Thyroid gland (tissue), 4 donors: ENCODE measurements around the gene CNPPD1. TPM values are rescaled to one million over a fixed set of nuclear protein-coding genes. Genes with fewer than 3 reads are reported as not detected.
A peak's percentile ranks its signal among the peaks of the same experiment; 100 is the strongest.

Experiments used
- DNase-seq, 2 donors: peaks; one replicate each; pipeline ENCODE4 v3.0.0-alpha.2; 2019
- H3K27ac ChIP-seq, 3 donors: fragments of 200-600 bp; sonication (generic); 1 replicate in 2 of 3; 2 replicates in 1 of 3; pipeline ENCODE4 v1.5.1; 2016 to 2019; ENCODE audit warnings: mild to moderate bottlenecking in 1 of 3, moderate library complexity in 1 of 3
- H3K27me3 ChIP-seq: fragments of 200-600 bp; sonication (generic); one replicate; pipeline ENCODE4 v1.5.1; 2019
- H3K36me3 ChIP-seq, 2 donors: fragments of 200-600 bp; sonication (generic); one replicate each; pipeline ENCODE4 v1.5.1; 2016 to 2019
- H3K4me1 ChIP-seq, 2 donors: fragments of 200-600 bp; sonication (generic); one replicate each; pipeline ENCODE4 v1.5.1; 2017 to 2019
- H3K4me3 ChIP-seq, 3 donors: fragments of 200-600 bp; sonication (generic); replicated peaks in 1 of 3; 1 replicate in 2 of 3; 2 replicates in 1 of 3; pipeline ENCODE4 v1.5.1; 2016; ENCODE audit warnings: mild to moderate bottlenecking in 1 of 3
- H3K9me3 ChIP-seq: fragments of 200-600 bp; sonication (generic); one replicate; pipeline ENCODE4 v1.5.1; 2017
- POLR2A ChIP-seq, 2 donors: fragments of 450-650 bp; IDR thresholded peaks; one replicate each; pipeline ENCODE4 v1.6.1; 2017; ENCODE audit warnings: antibody characterized with exemption in 2 of 2, mild to moderate bottlenecking in 2 of 2, moderate library complexity in 1 of 2
- WGBS, 2 donors: methylation state at CpG; one replicate each; pipeline ENCODE4 v1.1.5; 2017; 5-methylcytosine and 5-hydroxymethylcytosine counted together
- intact Hi-C: fragments of 100-400 bp; cut with DNase I; formaldehyde crosslinking; loops from one replicate; pipeline ENCODE4 v1.15.1; 2023
- total RNA-seq, 4 donors: library from RNA; depleted of rRNA; stranded (reverse); fragments of >200 nt; gene quantifications; one replicate each; pipeline ENCODE4 v1.2.3, GENCODE V29; 2016
- TF ChIP-seq, protein P1 (sequence below), 6 experiments: fragments of 200-600 bp in 3 of 6; fragments of 450-650 bp in 3 of 6; sonication (generic) in 3 of 6; IDR thresholded peaks; one replicate each; pipeline ENCODE4 v1.5.1; 2016 to 2019; ENCODE audit warnings: antibody characterized with exemption in 6 of 6, mild to moderate bottlenecking in 2 of 6, inconsistent platforms in 1 of 6, moderate library complexity in 1 of 6

The CNPPD1 gene
- total RNA-seq, 4 donors from 2014 or later, result 48.2 to 115 (median 65.0) TPM

DNA sequence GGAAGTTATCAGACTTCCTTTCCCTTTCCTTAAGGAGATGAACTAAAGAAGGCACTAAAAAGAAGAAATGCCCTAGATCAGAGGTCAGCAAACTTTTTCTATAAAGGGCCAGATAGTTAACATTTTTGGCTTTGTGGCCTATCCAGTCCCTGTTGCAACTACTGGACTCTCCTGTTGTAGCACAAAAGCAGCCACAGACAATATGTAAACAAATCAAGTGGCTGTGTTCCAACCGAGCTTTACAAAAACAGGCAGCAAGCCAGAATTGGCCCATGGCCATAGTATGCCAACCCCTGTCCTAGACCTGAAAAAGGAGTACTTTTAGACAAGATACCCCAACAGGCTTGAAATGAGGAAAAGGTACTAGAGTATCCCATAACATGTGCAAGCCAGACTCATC is 27.1 kb downstream of the CNPPD1 start:
- intact Hi-C loops, result no loop called here
- 0 to 8% methylated on average over 1 of the region's 1 CpG for WGBS, 2 donors

DNA sequence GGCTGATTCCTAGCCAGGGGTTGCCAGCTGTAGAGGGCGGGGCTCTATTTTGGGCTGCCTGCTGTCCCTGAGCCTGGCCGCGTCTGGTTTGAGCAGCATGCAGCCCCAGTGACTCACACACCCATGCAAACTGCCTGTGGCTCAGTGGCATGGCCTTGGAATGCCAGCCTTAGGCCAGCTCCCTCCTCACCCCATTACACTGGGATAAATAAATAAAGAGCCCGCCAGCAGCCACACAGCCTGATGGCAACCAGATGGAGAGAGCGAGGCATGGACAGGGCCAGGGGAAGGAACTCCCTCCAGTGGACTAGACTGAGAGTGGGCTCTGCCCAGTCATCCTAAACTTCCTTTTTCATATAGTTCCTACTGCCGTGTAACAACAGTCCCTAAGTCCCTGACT is 34.4 kb downstream of the CNPPD1 start:
- WGBS, 2 donors, result 95 to 98% methylated on average over 6 of the region's 6 CpGs
- intact Hi-C loops, result no loop called here
- H3K27me3 ChIP-seq, result no peaks in the 10 kb centered on the region
- H3K36me3 ChIP-seq, result peaks cover 14 to 15% of the 10 kb centered on the region in 2 donors
- no peaks in the 10 kb centered on the region for H3K9me3 ChIP-seq
- no peaks in the 10 kb centered on the region for H3K4me1 ChIP-seq
- TF ChIP-seq, protein P1, sequence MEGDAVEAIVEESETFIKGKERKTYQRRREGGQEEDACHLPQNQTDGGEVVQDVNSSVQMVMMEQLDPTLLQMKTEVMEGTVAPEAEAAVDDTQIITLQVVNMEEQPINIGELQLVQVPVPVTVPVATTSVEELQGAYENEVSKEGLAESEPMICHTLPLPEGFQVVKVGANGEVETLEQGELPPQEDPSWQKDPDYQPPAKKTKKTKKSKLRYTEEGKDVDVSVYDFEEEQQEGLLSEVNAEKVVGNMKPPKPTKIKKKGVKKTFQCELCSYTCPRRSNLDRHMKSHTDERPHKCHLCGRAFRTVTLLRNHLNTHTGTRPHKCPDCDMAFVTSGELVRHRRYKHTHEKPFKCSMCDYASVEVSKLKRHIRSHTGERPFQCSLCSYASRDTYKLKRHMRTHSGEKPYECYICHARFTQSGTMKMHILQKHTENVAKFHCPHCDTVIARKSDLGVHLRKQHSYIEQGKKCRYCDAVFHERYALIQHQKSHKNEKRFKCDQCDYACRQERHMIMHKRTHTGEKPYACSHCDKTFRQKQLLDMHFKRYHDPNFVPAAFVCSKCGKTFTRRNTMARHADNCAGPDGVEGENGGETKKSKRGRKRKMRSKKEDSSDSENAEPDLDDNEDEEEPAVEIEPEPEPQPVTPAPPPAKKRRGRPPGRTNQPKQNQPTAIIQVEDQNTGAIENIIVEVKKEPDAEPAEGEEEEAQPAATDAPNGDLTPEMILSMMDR (IDR thresholded peaks at IDR 0.05), result no peak
- no peak for TF ChIP-seq POLR2A (IDR thresholded peaks at IDR 0.05)
- DNase-seq, result no peak
- no peak overlapping the region for H3K27ac ChIP-seq
- no peak overlapping the region for H3K4me3 ChIP-seq

More for the DNA sequence above, 27.1 kb downstream of the CNPPD1 start:
- Histone ChIP-seq H3K4me1 (peaks cover 10 to 13% of the 10 kb centered on the region in 2 donors), H3K9me3 (no peaks in the 10 kb centered on the region), H3K4me3 (no peak overlapping the region), H3K27me3 (no peaks in the 10 kb centered on the region), H3K36me3 (peaks cover 0 to 15% of the 10 kb centered on the region in 2 donors), H3K27ac (peak overlapping the region in 1 of 3 donors; percentile 16)
- DNase-seq, result peak; percentile 40 to 43
- no peak for TF ChIP-seq POLR2A (IDR thresholded peaks at IDR 0.05)
- TF ChIP-seq, protein P1 (IDR thresholded peaks at IDR 0.05), result no peak

DNA sequence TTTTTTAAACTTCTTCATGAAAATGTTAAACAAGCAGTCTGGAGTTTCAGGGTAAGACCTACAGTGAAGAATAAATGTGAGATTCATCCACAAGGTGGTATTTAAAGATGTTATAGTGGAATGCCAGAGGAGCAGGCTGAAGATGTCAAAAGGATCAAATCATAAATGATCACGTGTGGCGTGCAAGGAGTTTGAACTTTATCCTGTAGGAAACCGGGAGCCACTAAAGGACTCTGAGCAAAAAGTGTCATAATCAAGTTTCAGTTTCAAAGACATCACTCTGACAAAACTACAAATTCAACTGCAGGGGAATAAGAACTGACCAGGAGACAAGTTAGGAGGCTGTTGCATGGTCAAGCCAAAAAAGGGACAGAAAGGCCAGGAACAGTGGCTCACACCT is 36.0 kb downstream of the CNPPD1 start:
- 91 to 97% methylated on average over 3 of the region's 3 CpGs for WGBS, 2 donors

DNA sequence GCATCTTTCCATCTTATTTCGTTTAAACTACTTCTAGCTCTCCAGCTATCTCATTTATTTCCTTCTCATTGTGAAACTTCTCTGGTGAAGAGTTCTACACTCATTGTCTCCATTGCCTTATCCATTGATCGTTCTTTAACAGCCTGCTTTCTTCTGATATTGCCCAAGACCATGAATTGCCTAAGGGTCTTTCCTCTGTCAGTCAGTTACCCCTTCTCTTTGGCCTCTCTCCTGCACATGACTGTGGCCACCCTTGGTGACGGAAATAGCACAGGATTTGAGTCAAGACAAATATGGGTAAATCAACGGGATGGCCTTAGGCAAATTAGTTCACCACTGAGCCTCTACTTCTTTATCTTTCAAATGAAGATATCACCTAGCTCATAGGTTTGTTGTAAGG is 42.7 kb downstream of the CNPPD1 start:
- TF ChIP-seq, protein P1 (IDR thresholded peaks at IDR 0.05), result no peak
- no peak for TF ChIP-seq POLR2A (IDR thresholded peaks at IDR 0.05)
- intact Hi-C loops, result no loop called here
- Histone ChIP-seq H3K9me3 (no peaks in the 10 kb centered on the region), H3K36me3 (no peaks in the 10 kb centered on the region), H3K27ac (no peak overlapping the region), H3K4me1 (no peaks in the 10 kb centered on the region), H3K27me3 (no peaks in the 10 kb centered on the region), H3K4me3 (no peak overlapping the region)
- no peak for DNase-seq
- 90 to 92% methylated on average over 4 of the region's 4 CpGs for WGBS, 2 donors

More for the DNA sequence above, 36.0 kb downstream of the CNPPD1 start:
- no peak overlapping the region for H3K27ac ChIP-seq
- H3K4me3 ChIP-seq, result no peak overlapping the region
- no peaks in the 10 kb centered on the region for H3K9me3 ChIP-seq
- DNase-seq, result no peak
- TF ChIP-seq, protein P1 (IDR thresholded peaks at IDR 0.05), result no peak
- no peak for TF ChIP-seq POLR2A (IDR thresholded peaks at IDR 0.05)
- intact Hi-C loops, result no loop called here
- peaks cover 7 to 14% of the 10 kb centered on the region in 2 donors for H3K36me3 ChIP-seq
- no peaks in the 10 kb centered on the region for H3K4me1 ChIP-seq
- H3K27me3 ChIP-seq, result no peaks in the 10 kb centered on the region

DNA sequence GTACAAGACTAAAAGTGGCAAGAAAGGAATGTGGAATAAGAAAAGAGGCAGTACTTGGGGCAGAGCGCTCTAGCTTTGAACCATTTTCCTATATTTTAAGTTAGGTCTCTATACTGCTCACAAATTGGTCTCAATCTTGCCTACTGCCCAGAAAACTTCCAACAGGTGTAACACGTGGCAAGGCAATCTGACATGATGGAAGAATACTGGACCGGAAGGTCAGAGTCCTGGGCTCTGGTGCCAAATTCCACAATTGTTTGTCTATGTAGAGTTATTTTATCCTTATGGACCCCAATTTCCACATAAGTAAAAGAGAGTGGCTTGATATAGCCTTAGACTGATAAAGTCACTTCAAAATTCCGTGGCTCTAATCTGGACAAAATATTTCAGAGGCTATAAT is 45.0 kb downstream of the CNPPD1 start:
- DNase-seq, result no peak
- H3K27me3 ChIP-seq, result no peaks in the 10 kb centered on the region
- TF ChIP-seq POLR2A (IDR thresholded peaks at IDR 0.05), result no peak
- TF ChIP-seq, protein P1 (IDR thresholded peaks at IDR 0.05), result no peak
- peaks cover 0 to 2% of the 10 kb centered on the region in 2 donors for H3K4me1 ChIP-seq
- no peaks in the 10 kb centered on the region for H3K9me3 ChIP-seq
- no peak overlapping the region for H3K27ac ChIP-seq
- no peaks in the 10 kb centered on the region for H3K36me3 ChIP-seq
- intact Hi-C loops, result no loop called here
- H3K4me3 ChIP-seq, result no peak overlapping the region
- WGBS, 2 donors, result 91 to 95% methylated on average over 4 of the region's 4 CpGs
